ENCODE results near the gene LASP1.
"Not testable (repeated sequence)": the region's sequence is repeated elsewhere in the genome, so short reads cannot be mapped to it uniquely, and the experiment has no call there.

Gene LASP1

GRCh38 chr17:38921756-38922411 lies 52.0 kb downstream of the LASP1 start:
- Mint-ChIP-seq H3K4me3 (no peak overlapping the region), H3K27me3 (no peaks in the 10 kb centered on the region), H3K36me3 (ENCODE audit: insufficient read depth) (peaks cover 35% of the 10 kb centered on the region), H3K9me3 (no peaks in the 10 kb centered on the region), H3K4me1 (peaks cover 52% of the 10 kb centered on the region), H3K27ac (ENCODE audit: low read depth) (peak overlapping the region; percentile 32)
- ATAC-seq (replicated peaks; ENCODE audit: extremely low read depth, poor library complexity, severe bottlenecking) (no peak), DNase-seq (ENCODE audit: low spot score in 2 of 2) (no peak)

GRCh38 chr17:38922538-38923297 lies 52.9 kb downstream of the LASP1 start:
- H3K27ac Mint-ChIP-seq (ENCODE audit: low read depth), result peak overlapping the region; percentile 32
- H3K36me3 Mint-ChIP-seq (ENCODE audit: insufficient read depth), result peaks cover 27% of the 10 kb centered on the region
- DNase-seq (ENCODE audit: low spot score in 2 of 2) (no peak), ATAC-seq (replicated peaks; ENCODE audit: extremely low read depth, poor library complexity, severe bottlenecking) (no peak)
- H3K4me3 Mint-ChIP-seq, result no peak overlapping the region
- no peaks in the 10 kb centered on the region for H3K9me3 Mint-ChIP-seq
- no peaks in the 10 kb centered on the region for H3K27me3 Mint-ChIP-seq
- H3K4me1 Mint-ChIP-seq, result peaks cover 50% of the 10 kb centered on the region

GRCh38 chr17:38925263-38925995 lies 55.6 kb downstream of the LASP1 start, which contains the start of gene LASP1NB:
LASP1NB (plus strand) TSS chr17:38925614.
- Mint-ChIP-seq H3K36me3 (ENCODE audit: insufficient read depth) (peaks cover 10% of the 10 kb centered on the region), H3K4me1 (peaks cover 39% of the 10 kb centered on the region), H3K27me3 (no peaks in the 10 kb centered on the region), H3K9me3 (no peaks in the 10 kb centered on the region), H3K4me3 (peak within 1 kb of the TSS; percentile 59), H3K27ac (ENCODE audit: low read depth) (peak within 1 kb of the TSS; percentile 66)
- ATAC-seq (replicated peaks; ENCODE audit: extremely low read depth, poor library complexity, severe bottlenecking) (peak; percentile 52), DNase-seq (ENCODE audit: low spot score in 2 of 2) (no peak)

GRCh38 chr17:38926293-38927070 lies 56.6 kb downstream of the LASP1 start:
- Mint-ChIP-seq H3K36me3 (ENCODE audit: insufficient read depth) (peaks cover 7% of the 10 kb centered on the region), H3K9me3 (no peaks in the 10 kb centered on the region), H3K27ac (ENCODE audit: low read depth) (peak overlapping the region; percentile 66), H3K27me3 (no peaks in the 10 kb centered on the region), H3K4me3 (peak overlapping the region; percentile 59), H3K4me1 (peaks cover 38% of the 10 kb centered on the region)
- DNase-seq (ENCODE audit: low spot score in 2 of 2) (no peak), ATAC-seq (replicated peaks; ENCODE audit: extremely low read depth, poor library complexity, severe bottlenecking) (no peak)

- not testable (repeated sequence) for H3K27ac Mint-ChIP-seq (ENCODE audit: low read depth)
Observed at GRCh38 chr17:38930782-38931181, 60.9 kb downstream of the LASP1 start.

GRCh38 chr17:38933962-38934361 lies 64.1 kb downstream of the LASP1 start:
- H3K4me3 Mint-ChIP-seq; ATAC-seq (replicated peaks; ENCODE audit: extremely low read depth, poor library complexity, severe bottlenecking); DNase-seq (ENCODE audit: low spot score in 2 of 2); H3K9me3 Mint-ChIP-seq; H3K27me3 Mint-ChIP-seq; H3K27ac Mint-ChIP-seq (ENCODE audit: low read depth); H3K36me3 Mint-ChIP-seq (ENCODE audit: insufficient read depth); H3K4me1 Mint-ChIP-seq: not testable (repeated sequence)

More at GRCh38 chr17:38930782-38931181, 60.9 kb downstream of the LASP1 start:
- not testable (repeated sequence) for H3K9me3 Mint-ChIP-seq; H3K27me3 Mint-ChIP-seq; H3K4me3 Mint-ChIP-seq; ATAC-seq (replicated peaks; ENCODE audit: extremely low read depth, poor library complexity, severe bottlenecking); H3K36me3 Mint-ChIP-seq (ENCODE audit: insufficient read depth); DNase-seq (ENCODE audit: low spot score in 2 of 2)
- H3K4me1 Mint-ChIP-seq, result peaks cover 14% of the 10 kb centered on the region

GRCh38 chr17:38939987-38940386 lies 70.1 kb downstream of the LASP1 start:
- Mint-ChIP-seq H3K9me3 (no peaks in the 10 kb centered on the region), H3K4me1 (no peaks in the 10 kb centered on the region), H3K36me3 (ENCODE audit: insufficient read depth) (no peaks in the 10 kb centered on the region), H3K27me3 (no peaks in the 10 kb centered on the region), H3K4me3 (no peak overlapping the region), H3K27ac (ENCODE audit: low read depth) (no peak overlapping the region)
- no peak for ATAC-seq (replicated peaks; ENCODE audit: extremely low read depth, poor library complexity, severe bottlenecking)
- no peak for DNase-seq (ENCODE audit: low spot score in 2 of 2)

GRCh38 chr17:38940404-38940803 lies 70.5 kb downstream of the LASP1 start:
- no peaks in the 10 kb centered on the region for H3K9me3 Mint-ChIP-seq
- ATAC-seq (replicated peaks; ENCODE audit: extremely low read depth, poor library complexity, severe bottlenecking) (no peak), DNase-seq (ENCODE audit: low spot score in 2 of 2) (no peak)
- no peaks in the 10 kb centered on the region for H3K4me1 Mint-ChIP-seq
- no peaks in the 10 kb centered on the region for H3K36me3 Mint-ChIP-seq (ENCODE audit: insufficient read depth)
- H3K27me3 Mint-ChIP-seq, result no peaks in the 10 kb centered on the region
- no peak overlapping the region for H3K27ac Mint-ChIP-seq (ENCODE audit: low read depth)
- no peak overlapping the region for H3K4me3 Mint-ChIP-seq

GRCh38 chr17:38942696-38943334 lies 73.0 kb downstream of the LASP1 start:
- Mint-ChIP-seq H3K9me3 (no peaks in the 10 kb centered on the region), H3K27me3 (no peaks in the 10 kb centered on the region), H3K4me3 (no peak overlapping the region), H3K27ac (ENCODE audit: low read depth) (no peak overlapping the region), H3K36me3 (ENCODE audit: insufficient read depth) (no peaks in the 10 kb centered on the region), H3K4me1 (no peaks in the 10 kb centered on the region)
- DNase-seq (ENCODE audit: low spot score in 2 of 2), result no peak
- no peak for ATAC-seq (replicated peaks; ENCODE audit: extremely low read depth, poor library complexity, severe bottlenecking)

GRCh38 chr17:38943607-38944006 lies 73.7 kb downstream of the LASP1 start:
- Mint-ChIP-seq H3K27ac (ENCODE audit: low read depth) (no peak overlapping the region), H3K36me3 (ENCODE audit: insufficient read depth) (no peaks in the 10 kb centered on the region)
- ATAC-seq (replicated peaks; ENCODE audit: extremely low read depth, poor library complexity, severe bottlenecking), result no peak

GRCh38 chr17:38947189-38947588 lies 77.3 kb downstream of the LASP1 start:
- H3K27me3 Mint-ChIP-seq, result no peaks in the 10 kb centered on the region
- no peaks in the 10 kb centered on the region for H3K4me1 Mint-ChIP-seq
- no peaks in the 10 kb centered on the region for H3K36me3 Mint-ChIP-seq (ENCODE audit: insufficient read depth)
- H3K4me3 Mint-ChIP-seq, result no peak overlapping the region
- no peak for ATAC-seq (replicated peaks; ENCODE audit: extremely low read depth, poor library complexity, severe bottlenecking)
- no peak overlapping the region for H3K27ac Mint-ChIP-seq (ENCODE audit: low read depth)
- no peak for DNase-seq (ENCODE audit: low spot score in 2 of 2)
- H3K9me3 Mint-ChIP-seq, result no peaks in the 10 kb centered on the region

More at GRCh38 chr17:38943607-38944006, 73.7 kb downstream of the LASP1 start:
- DNase-seq (ENCODE audit: low spot score in 2 of 2), result no peak
- no peak overlapping the region for H3K4me3 Mint-ChIP-seq
- no peaks in the 10 kb centered on the region for H3K4me1 Mint-ChIP-seq
- no peaks in the 10 kb centered on the region for H3K9me3 Mint-ChIP-seq
- no peaks in the 10 kb centered on the region for H3K27me3 Mint-ChIP-seq

- H3K27me3 Mint-ChIP-seq; H3K9me3 Mint-ChIP-seq; H3K27ac Mint-ChIP-seq (ENCODE audit: low read depth); H3K36me3 Mint-ChIP-seq (ENCODE audit: insufficient read depth); H3K4me1 Mint-ChIP-seq; H3K4me3 Mint-ChIP-seq; DNase-seq (ENCODE audit: low spot score in 2 of 2); ATAC-seq (replicated peaks; ENCODE audit: extremely low read depth, poor library complexity, severe bottlenecking): not testable (repeated sequence)
Observed at GRCh38 chr17:38953800-38954199, 83.9 kb downstream of the LASP1 start.

Data from central memory CD8-positive, alpha-beta T cell (primary cell).